CD4-positive, alpha-beta T cell treated with Interleukin-1 beta for 1 hour (primary cell): Measurements from ENCODE around the gene ZFHX3.

ENCODE experiments used
- DNase-seq, 2 donors: peaks; one replicate each; pipeline ENCODE4 v3.0.0-alpha.2; 2020 to 2022

Gene ZFHX3

GRCh38 chr16:72971370-72971769, 76.6 kb downstream of the ZFHX3 start:
- DNase-seq = no peak

- DNase-seq = no peak
Measured at GRCh38 chr16:72970656-72971055, 77.3 kb downstream of the ZFHX3 start.

- DNase-seq = no peak
Measured at GRCh38 chr16:72969812-72970211, 78.1 kb downstream of the ZFHX3 start.

- no peak for DNase-seq
Measured at GRCh38 chr16:72969146-72969545, 78.8 kb downstream of the ZFHX3 start.

- DNase-seq = no peak
Measured at GRCh38 chr16:72967941-72968340, 80.0 kb downstream of the ZFHX3 start.

- no peak for DNase-seq
Measured at GRCh38 chr16:72963533-72964315, 84.2 kb downstream of the ZFHX3 start.

- DNase-seq = no peak
Measured at GRCh38 chr16:72962347-72962746, 85.6 kb downstream of the ZFHX3 start.

- DNase-seq = no peak
Measured at GRCh38 chr16:72961863-72962262, 86.1 kb downstream of the ZFHX3 start.

GRCh38 chr16:72961115-72961832, 86.7 kb downstream of the ZFHX3 start:
- DNase-seq = no peak

GRCh38 chr16:72960101-72960500, 87.8 kb downstream of the ZFHX3 start:
- no peak for DNase-seq

- no peak for DNase-seq
Measured at GRCh38 chr16:72959301-72959996, 88.5 kb downstream of the ZFHX3 start.

- DNase-seq = no peak
Measured at GRCh38 chr16:72958522-72959076, 89.3 kb downstream of the ZFHX3 start.

- DNase-seq = no peak
Measured at GRCh38 chr16:72957303-72958277, 90.3 kb downstream of the ZFHX3 start.

- no peak for DNase-seq
Measured at GRCh38 chr16:72956124-72957064, 91.5 kb downstream of the ZFHX3 start.

- no peak for DNase-seq
Measured at GRCh38 chr16:72952811-72953271, 95.1 kb downstream of the ZFHX3 start.

GRCh38 chr16:72952404-72952803, 95.5 kb downstream of the ZFHX3 start:
- no peak for DNase-seq

GRCh38 chr16:72951916-72952315, 96.0 kb downstream of the ZFHX3 start:
- DNase-seq = no peak

GRCh38 chr16:72950669-72951068, 97.3 kb downstream of the ZFHX3 start:
- DNase-seq = no peak

GRCh38 chr16:72948238-72948829, 99.6 kb downstream of the ZFHX3 start:
- no peak for DNase-seq
